ENCODE data around the gene OGFOD1.

OGFOD1 gene

DNA sequence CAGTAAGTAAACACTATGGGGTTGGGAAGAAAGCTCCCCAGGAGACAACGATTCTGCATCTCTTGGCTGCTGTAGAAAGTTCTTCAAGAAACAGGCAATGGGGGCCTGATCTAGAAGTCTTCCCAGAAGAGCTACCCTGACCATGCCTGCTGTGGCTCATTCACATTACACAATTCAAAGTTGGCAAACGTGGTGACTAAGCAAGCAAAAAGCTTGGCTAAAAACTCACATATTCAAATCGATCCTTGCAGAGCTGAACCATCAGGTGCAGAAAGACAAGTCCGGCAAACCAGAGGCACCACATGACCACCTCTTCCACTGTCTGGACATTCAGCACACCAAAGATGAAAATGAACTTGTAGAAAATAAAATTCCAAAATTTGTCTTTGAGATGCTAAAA lies 42.2 kb upstream of the OGFOD1 start:
- no peaks in the 10 kb centered on the region; the same call in 1 of the 2 replicates for H3F3A ChIP-seq (ENCODE audit: low read depth)
- no peaks in the 10 kb centered on the region for H3K9me3 ChIP-seq (ENCODE audit: insufficient read depth, low read depth, low read length)
- peaks cover 75% of the 10 kb centered on the region for H3K36me3 ChIP-seq (ENCODE audit: insufficient read depth, low read length)
- peaks cover 4% of the 10 kb centered on the region for H4K20me1 ChIP-seq (ENCODE audit: insufficient read depth, low read length, poor library complexity, severe bottlenecking)
- H3K9me2 ChIP-seq (replicated peaks; ENCODE audit: low read depth, low read length): no peaks in the 10 kb centered on the region
- no peak overlapping the region for H2AFZ ChIP-seq (ENCODE audit: low read length)
- H3K4me3 ChIP-seq (ENCODE audit: low read length, poor library complexity, severe bottlenecking): no peak overlapping the region
- TF ChIP-seq, protein P1, sequence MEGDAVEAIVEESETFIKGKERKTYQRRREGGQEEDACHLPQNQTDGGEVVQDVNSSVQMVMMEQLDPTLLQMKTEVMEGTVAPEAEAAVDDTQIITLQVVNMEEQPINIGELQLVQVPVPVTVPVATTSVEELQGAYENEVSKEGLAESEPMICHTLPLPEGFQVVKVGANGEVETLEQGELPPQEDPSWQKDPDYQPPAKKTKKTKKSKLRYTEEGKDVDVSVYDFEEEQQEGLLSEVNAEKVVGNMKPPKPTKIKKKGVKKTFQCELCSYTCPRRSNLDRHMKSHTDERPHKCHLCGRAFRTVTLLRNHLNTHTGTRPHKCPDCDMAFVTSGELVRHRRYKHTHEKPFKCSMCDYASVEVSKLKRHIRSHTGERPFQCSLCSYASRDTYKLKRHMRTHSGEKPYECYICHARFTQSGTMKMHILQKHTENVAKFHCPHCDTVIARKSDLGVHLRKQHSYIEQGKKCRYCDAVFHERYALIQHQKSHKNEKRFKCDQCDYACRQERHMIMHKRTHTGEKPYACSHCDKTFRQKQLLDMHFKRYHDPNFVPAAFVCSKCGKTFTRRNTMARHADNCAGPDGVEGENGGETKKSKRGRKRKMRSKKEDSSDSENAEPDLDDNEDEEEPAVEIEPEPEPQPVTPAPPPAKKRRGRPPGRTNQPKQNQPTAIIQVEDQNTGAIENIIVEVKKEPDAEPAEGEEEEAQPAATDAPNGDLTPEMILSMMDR (conservative IDR thresholded peaks at IDR 0.05; ENCODE audit: low read length): no peak
- TF ChIP-seq EZH2phosphoT487 (IDR thresholded peaks at IDR 0.05; ENCODE audit: borderline replicate concordance): no peak
- no peak overlapping the region for H3K9ac ChIP-seq (ENCODE audit: low read depth, low read length, poor library complexity, severe bottlenecking)
- H3K4me2 ChIP-seq (ENCODE audit: low read depth, low read length, poor library complexity, severe bottlenecking): no peak overlapping the region
- no peaks in the 10 kb centered on the region for H3K27me3 ChIP-seq (ENCODE audit: insufficient read depth, low read length, poor library complexity, severe bottlenecking)
- peaks cover 3% of the 10 kb centered on the region for H3K79me2 ChIP-seq (ENCODE audit: insufficient read depth, low read length)
- no peaks in the 10 kb centered on the region for H3K4me1 ChIP-seq (ENCODE audit: insufficient read depth, low read length, poor library complexity, severe bottlenecking)

DNA sequence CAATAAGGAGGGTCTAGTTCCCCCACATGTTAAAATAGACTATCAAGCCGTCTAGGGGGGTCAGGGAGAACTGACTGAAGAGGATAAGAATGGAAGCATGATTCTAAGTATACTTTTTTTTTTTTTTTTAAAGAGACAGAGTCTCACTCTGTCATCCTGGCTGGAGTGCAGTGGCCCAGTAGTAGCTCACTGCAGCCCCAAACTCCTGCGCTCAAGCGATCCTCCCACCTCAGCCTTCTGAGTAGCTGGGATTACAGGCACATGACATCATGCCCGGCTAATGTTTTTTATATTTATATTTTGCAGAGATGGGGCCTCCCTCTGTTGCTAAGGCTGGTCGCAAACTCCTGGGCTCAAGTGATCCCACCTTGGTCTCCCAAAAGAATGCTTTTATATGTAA lies 40.2 kb upstream of the OGFOD1 start:
- no peak overlapping the region for H3K4me3 ChIP-seq (ENCODE audit: low read length, poor library complexity, severe bottlenecking)
- H3K4me2 ChIP-seq (ENCODE audit: low read depth, low read length, poor library complexity, severe bottlenecking): no peak overlapping the region
- no peaks in the 10 kb centered on the region for H3K9me2 ChIP-seq (replicated peaks; ENCODE audit: low read depth, low read length)
- no peaks in the 10 kb centered on the region for H3F3A ChIP-seq (ENCODE audit: low read depth)
- peaks cover 10% of the 10 kb centered on the region for H4K20me1 ChIP-seq (ENCODE audit: insufficient read depth, low read length, poor library complexity, severe bottlenecking)
- H2AFZ ChIP-seq (ENCODE audit: low read length): no peak overlapping the region
- peaks cover 15% of the 10 kb centered on the region for H3K79me2 ChIP-seq (ENCODE audit: insufficient read depth, low read length)
- no peaks in the 10 kb centered on the region for H3K9me3 ChIP-seq (ENCODE audit: insufficient read depth, low read depth, low read length)
- no peaks in the 10 kb centered on the region for H3K27me3 ChIP-seq (ENCODE audit: insufficient read depth, low read length, poor library complexity, severe bottlenecking)
- H3K9ac ChIP-seq (ENCODE audit: low read depth, low read length, poor library complexity, severe bottlenecking): no peak overlapping the region
- TF ChIP-seq EZH2phosphoT487 (IDR thresholded peaks at IDR 0.05; ENCODE audit: borderline replicate concordance): no peak
- TF ChIP-seq, protein P1 (conservative IDR thresholded peaks at IDR 0.05; ENCODE audit: low read length): no peak
- peaks cover 6% of the 10 kb centered on the region for H3K4me1 ChIP-seq (ENCODE audit: insufficient read depth, low read length, poor library complexity, severe bottlenecking)
- H3K36me3 ChIP-seq (ENCODE audit: insufficient read depth, low read length): peaks cover 60% of the 10 kb centered on the region

DNA sequence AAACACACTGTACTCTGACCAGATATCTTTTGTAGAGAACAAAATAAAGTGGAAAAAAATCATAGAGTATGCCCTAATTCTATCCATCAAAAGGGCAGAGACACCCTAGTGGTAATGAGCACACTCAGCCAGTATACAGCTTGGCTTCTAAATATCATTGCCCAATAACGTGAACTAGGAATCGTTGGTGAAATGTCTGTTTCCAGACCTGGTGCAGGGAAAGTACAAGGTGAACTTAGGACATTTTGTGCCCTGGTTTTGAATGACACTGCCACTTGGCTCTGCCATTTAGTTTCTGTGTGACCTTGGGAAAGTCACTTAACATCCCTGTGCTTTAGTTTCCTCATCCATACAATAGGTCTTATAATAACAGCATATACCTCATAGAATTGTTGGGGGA lies 39.7 kb upstream of the OGFOD1 start:
- H3K4me3 ChIP-seq (ENCODE audit: low read length, poor library complexity, severe bottlenecking): no peak overlapping the region
- H3F3A ChIP-seq (ENCODE audit: low read depth): no peaks in the 10 kb centered on the region
- H3K4me2 ChIP-seq (ENCODE audit: low read depth, low read length, poor library complexity, severe bottlenecking): no peak overlapping the region
- H3K9me2 ChIP-seq (replicated peaks; ENCODE audit: low read depth, low read length): no peaks in the 10 kb centered on the region
- H3K79me2 ChIP-seq (ENCODE audit: insufficient read depth, low read length): peaks cover 18% of the 10 kb centered on the region
- H2AFZ ChIP-seq (ENCODE audit: low read length): no peak overlapping the region
- H3K4me1 ChIP-seq (ENCODE audit: insufficient read depth, low read length, poor library complexity, severe bottlenecking): peaks cover 6% of the 10 kb centered on the region
- H3K36me3 ChIP-seq (ENCODE audit: insufficient read depth, low read length): peaks cover 60% of the 10 kb centered on the region
- H4K20me1 ChIP-seq (ENCODE audit: insufficient read depth, low read length, poor library complexity, severe bottlenecking): peaks cover 11% of the 10 kb centered on the region
- no peaks in the 10 kb centered on the region for H3K27me3 ChIP-seq (ENCODE audit: insufficient read depth, low read length, poor library complexity, severe bottlenecking)
- H3K9ac ChIP-seq (ENCODE audit: low read depth, low read length, poor library complexity, severe bottlenecking): no peak overlapping the region
- TF ChIP-seq, protein P1 (conservative IDR thresholded peaks at IDR 0.05; ENCODE audit: low read length): no peak; the same call in 1 of the 2 replicates
- TF ChIP-seq EZH2phosphoT487 (IDR thresholded peaks at IDR 0.05; ENCODE audit: borderline replicate concordance): no peak
- no peaks in the 10 kb centered on the region for H3K9me3 ChIP-seq (ENCODE audit: insufficient read depth, low read depth, low read length)

All from Loucy (cell line).